GM19035 (cell line): Measurements from ENCODE around the gene CLEC14A.

Source experiments
- ATAC-seq: cut with Tn5 transposase; IDR thresholded peaks from one replicate; pipeline ENCODE4 v1.9.1; 2021; ENCODE audit not compliant: unreplicated experiment

The CLEC14A gene

GRCh38 chr14:38248321-38249028 lies 7.4 kb downstream of the CLEC14A start:
- ATAC-seq = no peak

DNA sequence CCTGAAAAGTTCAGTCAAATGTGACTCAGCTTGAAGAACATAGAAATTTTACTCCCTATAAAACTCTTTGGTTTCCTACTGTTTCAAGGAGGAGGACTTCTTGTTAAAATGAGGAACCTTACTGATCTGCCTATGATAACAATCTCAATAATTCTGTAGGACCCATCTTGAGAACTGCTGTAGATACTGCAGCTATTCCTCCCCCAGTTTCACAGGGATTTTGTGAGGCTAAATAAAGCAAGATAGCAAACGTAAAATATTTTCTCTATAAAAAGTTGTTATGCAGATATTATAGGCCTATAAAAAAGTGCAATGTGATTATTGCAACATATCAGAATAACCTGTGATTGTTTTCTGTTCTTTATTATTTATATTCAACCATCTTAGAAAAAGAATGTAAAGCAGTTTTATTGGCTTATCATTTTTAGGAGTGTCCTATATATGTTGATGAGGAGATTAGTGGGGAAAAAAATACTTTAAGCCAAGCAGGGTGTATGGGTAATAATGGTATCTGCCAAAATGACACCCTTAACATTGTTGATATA lies 12.1 kb downstream of the CLEC14A start:
- ATAC-seq = no peak

- no peak for ATAC-seq
Measured at GRCh38 chr14:38238878-38239277, 17.0 kb downstream of the CLEC14A start.

DNA sequence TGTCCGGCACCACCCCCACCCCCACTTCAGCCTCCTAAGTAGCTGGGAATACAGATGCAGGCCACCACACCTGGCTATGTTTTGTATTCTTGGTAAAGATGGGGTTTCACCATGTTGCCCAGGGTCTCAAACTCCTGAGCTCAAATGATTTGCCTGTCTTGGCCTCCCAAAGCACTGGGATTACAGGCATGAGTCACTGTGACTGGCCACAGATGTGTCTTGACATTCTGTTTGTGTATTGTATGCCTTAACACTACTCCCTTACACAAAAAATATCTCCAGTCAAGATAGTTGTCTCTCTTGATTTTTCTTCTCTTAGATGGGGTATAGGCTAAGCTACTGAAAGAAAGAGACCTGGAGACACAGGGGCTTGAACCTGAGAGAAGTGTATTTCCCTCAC lies 17.6 kb downstream of the CLEC14A start:
- no peak for ATAC-seq

DNA sequence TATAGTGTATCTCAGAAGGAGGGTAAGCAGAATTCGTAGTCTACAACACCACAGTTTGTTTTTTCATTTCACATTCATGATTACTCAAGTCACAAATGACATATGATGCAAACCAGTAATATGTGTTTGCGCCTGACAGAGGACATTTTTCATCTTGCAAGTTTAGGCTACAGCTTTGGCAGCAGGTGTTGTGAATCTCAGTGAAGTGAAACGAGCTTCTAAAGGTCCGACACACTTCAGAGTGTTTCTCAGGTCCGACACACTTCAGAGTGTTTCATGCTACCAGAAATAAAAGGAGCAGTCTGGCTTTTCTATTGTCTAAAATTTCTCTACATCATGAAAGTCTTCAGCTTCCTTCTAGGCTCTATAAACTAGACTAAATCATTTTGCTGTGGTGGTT lies 22.7 kb downstream of the CLEC14A start:
- no peak for ATAC-seq

DNA sequence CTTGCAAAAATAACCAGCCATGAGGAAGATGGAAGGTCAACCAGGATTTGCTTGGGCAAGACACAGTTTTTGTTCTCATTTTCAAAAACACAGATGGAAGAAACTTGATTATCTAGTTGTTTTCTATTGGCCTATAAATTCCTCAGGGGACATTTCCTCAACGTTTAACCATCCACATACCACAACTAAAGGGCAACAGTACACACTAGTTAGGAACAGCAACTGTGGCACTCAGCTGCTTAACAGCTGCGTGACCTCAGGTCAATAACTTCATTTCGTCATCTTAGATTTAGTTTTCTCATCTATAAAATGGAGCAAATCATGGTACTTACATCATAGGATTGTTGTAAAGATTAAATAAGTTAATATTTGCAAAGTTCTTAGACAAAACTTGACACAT lies 29.5 kb downstream of the CLEC14A start:
- ATAC-seq = no peak

- no peak for ATAC-seq
Measured at GRCh38 chr14:38225946-38226345, 29.9 kb downstream of the CLEC14A start.

DNA sequence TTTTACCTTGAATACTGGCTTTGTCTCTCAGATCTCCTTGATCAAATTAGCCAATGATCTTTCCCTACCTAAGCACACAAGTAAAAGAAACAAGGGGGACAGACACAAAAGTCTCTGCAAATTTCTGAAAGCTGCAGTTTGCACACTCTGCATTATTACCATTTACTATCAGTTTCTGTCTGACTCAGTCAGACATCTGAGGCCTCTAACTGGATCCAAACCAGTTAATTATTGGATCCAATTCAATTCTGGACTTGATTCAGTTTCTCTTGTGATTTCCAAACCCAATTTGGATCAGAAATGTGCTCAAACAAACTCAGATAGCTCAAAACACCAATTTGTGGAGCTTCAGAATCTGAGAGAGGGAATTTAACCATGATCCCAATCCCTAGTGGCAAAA lies 31.6 kb downstream of the CLEC14A start:
- ATAC-seq = no peak

- no peak for ATAC-seq
Measured at GRCh38 chr14:38221077-38221476, 34.8 kb downstream of the CLEC14A start.

DNA sequence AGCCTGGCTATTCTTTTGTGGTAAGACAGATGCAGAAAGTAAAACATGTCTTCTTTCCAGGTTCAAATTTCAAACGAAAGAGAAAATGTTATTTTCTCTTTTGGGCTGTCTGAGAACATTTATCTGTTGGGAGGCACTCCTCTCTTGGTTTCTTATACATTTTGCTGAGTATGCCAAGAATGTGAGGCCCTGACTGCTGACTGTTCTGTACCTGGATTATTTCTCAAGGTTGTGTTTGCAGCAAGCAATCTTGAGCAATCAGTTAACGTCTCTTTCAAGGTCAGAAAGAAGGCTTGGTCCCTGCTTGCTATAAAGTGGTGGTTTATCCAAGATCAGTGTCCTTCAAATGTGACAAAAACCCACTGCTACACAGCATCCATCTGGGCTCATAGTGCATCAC lies 38.3 kb downstream of the CLEC14A start:
- ATAC-seq = no peak

GRCh38 chr14:38213001-38213400 lies 42.9 kb downstream of the CLEC14A start:
- no peak for ATAC-seq

GRCh38 chr14:38212111-38212510 lies 43.8 kb downstream of the CLEC14A start:
- ATAC-seq = no peak

GRCh38 chr14:38211255-38211735 lies 44.6 kb downstream of the CLEC14A start:
- ATAC-seq = no peak

DNA sequence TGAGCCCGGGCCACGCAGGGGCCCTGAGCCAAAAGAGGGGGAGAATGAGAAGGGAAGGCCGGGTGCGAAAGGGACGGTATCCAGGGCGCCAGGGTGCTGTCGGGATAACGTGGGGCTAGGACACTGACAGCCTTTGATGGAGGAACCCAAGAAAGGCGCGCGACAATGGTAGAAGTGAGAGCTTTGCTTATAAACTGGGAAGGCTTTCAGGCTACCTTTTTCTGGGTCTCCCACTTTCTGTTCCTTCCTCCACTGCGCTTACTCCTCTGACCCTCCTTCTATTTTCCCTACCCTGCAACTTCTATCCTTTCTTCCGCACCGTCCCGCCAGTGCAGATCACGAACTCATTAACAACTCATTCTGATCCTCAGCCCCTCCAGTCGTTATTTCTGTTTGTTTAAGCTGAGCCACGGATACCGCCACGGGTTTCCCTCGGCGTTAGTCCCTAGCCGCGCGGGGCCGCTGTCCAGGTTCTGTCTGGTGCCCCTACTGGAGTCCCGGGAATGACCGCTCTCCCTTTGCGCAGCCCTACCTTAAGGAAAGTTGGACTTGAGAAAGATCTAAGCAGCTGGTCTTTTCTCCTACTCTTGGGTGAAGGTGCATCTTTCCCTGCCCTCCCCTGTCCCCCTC lies 45.2 kb downstream of the CLEC14A start:
- no peak for ATAC-seq

GRCh38 chr14:38209572-38210557 lies 46.0 kb downstream of the CLEC14A start:
- no peak for ATAC-seq

GRCh38 chr14:38208618-38209562 lies 47.0 kb downstream of the CLEC14A start:
- ATAC-seq = no peak

DNA sequence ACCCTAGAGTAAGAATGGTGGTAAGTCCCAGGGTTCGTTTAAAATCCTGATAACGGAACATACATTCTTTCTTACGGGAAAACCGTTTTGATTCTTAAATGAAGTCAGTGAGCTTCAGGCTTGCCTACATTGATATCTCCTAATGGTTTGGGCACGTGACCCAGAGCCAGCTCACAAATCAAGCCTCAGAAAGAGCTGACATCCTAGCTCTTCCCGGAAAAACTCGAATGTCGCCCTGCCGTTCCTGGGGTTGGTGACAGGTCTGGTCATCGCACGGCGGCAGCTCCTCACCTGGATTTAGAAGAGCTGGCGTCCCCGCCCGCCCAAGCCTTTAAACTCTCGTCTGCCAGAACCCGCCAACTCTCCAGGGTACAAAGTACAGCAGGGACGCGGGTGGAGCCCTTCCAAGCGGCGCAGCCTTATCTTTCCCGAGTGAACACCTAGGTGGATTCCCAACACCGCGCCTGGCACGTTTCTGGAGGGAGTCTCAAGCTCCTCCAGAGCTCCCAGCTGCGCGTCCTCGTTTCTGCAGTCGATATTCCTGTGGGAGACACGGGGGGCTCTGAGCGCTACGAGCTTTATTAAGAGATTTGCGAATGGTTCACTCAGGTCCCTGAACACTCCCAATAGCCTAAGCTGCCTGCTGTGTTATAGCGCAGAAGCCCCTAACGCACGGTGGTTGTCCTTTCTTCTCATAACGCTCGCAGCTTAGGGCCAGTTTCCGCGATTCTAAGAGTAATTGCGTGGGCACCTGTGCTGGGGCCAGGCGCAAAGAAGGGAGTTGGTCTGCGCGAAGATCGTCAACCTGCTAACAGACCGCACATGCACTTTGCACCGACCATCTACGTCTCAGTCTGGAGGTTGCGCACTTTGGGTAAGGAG lies 47.9 kb downstream of the CLEC14A start, which contains the start of gene SSTR1:
SSTR1 (plus strand) TSS at position 169 of the 882 bp plus-strand sequence. CDS start 1,486 bp downstream, outside the sequence.
- ATAC-seq = no peak

- ATAC-seq = no peak
Measured at GRCh38 chr14:38207377-38207735, 48.5 kb downstream of the CLEC14A start.
